Left cardiac atrium (tissue), 2 donors: ENCODE measurements around the gene UROS. TPM values are rescaled to one million over a fixed set of nuclear protein-coding genes. Genes with fewer than 3 reads are reported as not detected.

Experiments used
- microRNA-seq, 2 donors: library from miRNA; unstranded; fragments of <30 nt; microRNA quantifications; one replicate each; pipeline ENCODE4 v1.2.0, GENCODE V29; 2020
- total RNA-seq, 2 donors: library from RNA; stranded (reverse); fragmentation: NEBNext Ultra II Directional; extraction: Animal tissue kit (Norgen Biotek cat#: 25700); gene quantifications; one replicate each; pipeline ENCODE4 v1.2.1, GENCODE V29; 2021
- donor health status: DM: no; HTN: yes; CAD: no; lungs with severe emphysema.
- donor health status: DM: yes; HTN: yes; CAD: no.

UROS gene
- total RNA-seq, 2 donors from 2014 or later: 59.5 to 68.5 TPM

Small RNA genes lying within 50 kb of the gene (microRNA-seq; reads per million reads assigned to microRNA genes)
- gene MIR4484: 1.0 to 1.6 reads per million in 2 donors

Other genes with a start within 250 kb of the UROS start
- not detected for gene TEX36, start 140.1 kb downstream of the UROS start, total RNA-seq
- 10 to 100 TPM; 11.7 to 12.7 TPM for gene EDRF1, start 103.5 kb downstream of the UROS start, total RNA-seq
- under 1 TPM; 0.34 to 0.38 TPM for gene MMP21, start 47.4 kb downstream of the UROS start, total RNA-seq
- gene BCCIP, start 288 bp upstream of the UROS start, total RNA-seq: 10 to 100 TPM; 34.8 to 51.1 TPM
- gene DHX32, start 58.0 kb upstream of the UROS start, total RNA-seq: 10 to 100 TPM; 37.1 to 39.7 TPM
- under 1 TPM; 0.81 to 0.88 TPM for gene FANK1, start 73.3 kb upstream of the UROS start, total RNA-seq